CD8-positive, alpha-beta memory T cell (primary cell): Measurements from ENCODE around the gene SPINDOC. TPM values are rescaled to one million over a fixed set of nuclear protein-coding genes. Genes with fewer than 3 reads are reported as not detected.

Experiments used
- CTCF ChIA-PET: fragments of 350-600 bp; sonication (Branson Sonifier 250); formaldehyde crosslinking; loops from one replicate; lab custom pipeline; 2021; ENCODE audit warnings: antibody characterized with exemption; lab: Charles Lee
- POLR2A ChIA-PET: fragments of 350-600 bp; sonication (Branson Sonifier 250); formaldehyde crosslinking; loops from one replicate; lab custom pipeline; 2021; ENCODE audit warnings: antibody characterized with exemption; lab: Charles Lee
- DNase-seq, 5 donors: peaks; one replicate each; pipeline versions ENCODE4 v3.0.0 to v3.0.0-alpha.2; 2020 to 2022; ENCODE audit warnings: mixed read lengths in 1 of 5
- H3K27ac ChIP-seq: one replicate; pipeline ENCODE4 v1.7.0; 2013; ENCODE audit warnings: low read depth, mild to moderate bottlenecking, low read length, moderate library complexity
- H3K27me3 ChIP-seq: 2 replicates; pipeline ENCODE4 v1.7.0; 2013; ENCODE audit warnings: low read length, mild to moderate bottlenecking; ENCODE audit not compliant: insufficient read depth, poor library complexity, severe bottlenecking
- H3K36me3 ChIP-seq: 2 replicates; pipeline ENCODE4 v1.7.0; 2013; ENCODE audit warnings: mild to moderate bottlenecking, low read length, moderate library complexity; ENCODE audit not compliant: insufficient read depth
- H3K4me1 ChIP-seq: 2 replicates; pipeline ENCODE4 v1.7.0; 2013; ENCODE audit warnings: mild to moderate bottlenecking, low read length, moderate library complexity; ENCODE audit not compliant: insufficient read depth
- H3K4me3 ChIP-seq: 2 replicates; pipeline ENCODE4 v1.7.0; 2013; ENCODE audit warnings: mild to moderate bottlenecking, low read length
- H3K9me3 ChIP-seq: 2 replicates; pipeline ENCODE4 v1.7.0; 2013; ENCODE audit warnings: mild to moderate bottlenecking, low read length
- H3K27ac Mint-ChIP-seq, 8 donors: one replicate each; pipeline ENCODE4 v1.8.0; 2020 to 2021; ENCODE audit warnings: mixed read lengths in 8 of 8, mild to moderate bottlenecking in 6 of 8, inconsistent platforms in 3 of 8, moderate library complexity in 3 of 8
- H3K27me3 Mint-ChIP-seq, 2 donors: one replicate each; pipeline ENCODE4 v1.8.0; 2020 to 2021; ENCODE audit warnings: mixed read lengths in 2 of 2, mild to moderate bottlenecking in 1 of 2, moderate library complexity in 1 of 2
- H3K36me3 Mint-ChIP-seq, 3 donors: one replicate each; pipeline ENCODE4 v1.8.0; 2020 to 2021; ENCODE audit warnings: mixed read lengths in 3 of 3, inconsistent platforms in 1 of 3, mild to moderate bottlenecking in 1 of 3
- H3K4me1 Mint-ChIP-seq, 3 donors: one replicate each; pipeline ENCODE4 v1.8.0; 2020 to 2021; ENCODE audit warnings: mixed read lengths in 3 of 3, inconsistent platforms in 1 of 3, mild to moderate bottlenecking in 1 of 3
- H3K4me3 Mint-ChIP-seq, 7 donors: one replicate each; pipeline ENCODE4 v1.8.0; 2020 to 2021; ENCODE audit warnings: mixed read lengths in 7 of 7, mild to moderate bottlenecking in 6 of 7, moderate library complexity in 4 of 7, inconsistent platforms in 2 of 7
- H3K9me3 Mint-ChIP-seq, 5 donors: one replicate each; pipeline ENCODE4 v1.8.0; 2020 to 2022; ENCODE audit warnings: mixed read lengths in 5 of 5, mild to moderate bottlenecking in 3 of 5, moderate library complexity in 2 of 5, inconsistent platforms in 1 of 5
- polyA plus RNA-seq: library from polyadenylated mRNA; unstranded; fragments of 300-500 nt; fragmentation: Illumina TruSeq; gene quantifications from one replicate; pipeline ENCODE4 v1.2.3, GENCODE V29; 2021
- total RNA-seq, 2 experiments: library from RNA; stranded (reverse); gene quantifications; one replicate each; pipeline ENCODE4 v1.2.3, GENCODE V29; 2021

Gene SPINDOC
- total and polyA plus RNA-seq, 3 experiments from 2014 or later, result 1.4 to 41.4 (median 38.7) TPM

GRCh38 chr11:63837027-63837688 lies 23.9 kb downstream of the SPINDOC start:
- ChIA-PET CTCF (interaction anchor here (0.7 to 11.1 kb wide), 41 partner anchors 9 to 313 kb away, joined by 3 to 225 read pairs (median 6); partner anchors contain the start of genes COX8A, NAA40, OTUB1 and RCOR2), POLR2A (interaction anchor here (0.6 to 2.7 kb wide), 5 partner anchors 51 to 886 kb away, joined by 3 to 9 read pairs (median 6); partner anchors contain the start of genes NRXN2 and OTUB1)
- Histone ChIP-seq H3K9me3 (no peaks in the 10 kb centered on the region), H3K27ac (no peak overlapping the region), H3K4me3 (peak overlapping the region; percentile 56), H3K27me3 (no peaks in the 10 kb centered on the region), H3K36me3 (no peaks in the 10 kb centered on the region), H3K4me1 (peaks cover 25% of the 10 kb centered on the region)
- H3K4me3 Mint-ChIP-seq, result peak overlapping the region; percentile 61 to 76 (median 67)
- peaks cover 40 to 44% (median 42%) of the 10 kb centered on the region in 3 donors for H3K4me1 Mint-ChIP-seq
- peak overlapping the region; percentile 62 to 95 (median 89) for H3K27ac Mint-ChIP-seq
- no peaks in the 10 kb centered on the region for H3K9me3 Mint-ChIP-seq
- H3K36me3 Mint-ChIP-seq, result peaks cover 0 to 24% (median 0%) of the 10 kb centered on the region in 3 donors
- DNase-seq, result peak; percentile 57 to 82 (median 69)
- H3K27me3 Mint-ChIP-seq, result peaks cover 0 to 4% of the 10 kb centered on the region in 2 donors

- H3K27ac ChIP-seq, result peak overlapping the region; percentile 63
- no peaks in the 10 kb centered on the region for H3K36me3 ChIP-seq
- CTCF ChIA-PET, result interaction anchor here (0.7 to 11.1 kb wide), 35 partner anchors 9 to 313 kb away, joined by 3 to 225 read pairs (median 7); partner anchors contain the start of genes COX8A, NAA40, OTUB1 and RCOR2
- H3K4me3 Mint-ChIP-seq, result peak overlapping the region in 6 of 7 donors; percentile 65 to 92 (median 86)
- POLR2A ChIA-PET, result interaction anchor here (0.9 to 2.7 kb wide), 10 partner anchors 24 to 1110 kb away, joined by 3 to 9 read pairs (median 4); partner anchors contain the start of genes HNRNPUL2, OTUB1 and STIP1
- H3K4me3 ChIP-seq, result peak overlapping the region; percentile 56
- peaks cover 44 to 50% (median 48%) of the 10 kb centered on the region in 3 donors for H3K4me1 Mint-ChIP-seq
- H3K4me1 ChIP-seq, result peaks cover 31% of the 10 kb centered on the region
- no peaks in the 10 kb centered on the region for H3K9me3 ChIP-seq
- H3K27me3 Mint-ChIP-seq, result peaks cover 0 to 4% of the 10 kb centered on the region in 2 donors
- no peaks in the 10 kb centered on the region for H3K9me3 Mint-ChIP-seq
- H3K27ac Mint-ChIP-seq, result peak overlapping the region; percentile 62 to 95 (median 89)
- peak in 1 of 5 donors; percentile 47 for DNase-seq
- H3K36me3 Mint-ChIP-seq, result peaks cover 0 to 29% (median 2%) of the 10 kb centered on the region in 3 donors
- no peaks in the 10 kb centered on the region for H3K27me3 ChIP-seq
Measured at GRCh38 chr11:63837739-63838138, 24.5 kb downstream of the SPINDOC start.

- Histone ChIP-seq H3K4me3 (peak overlapping the region; percentile 56), H3K4me1 (peaks cover 36% of the 10 kb centered on the region), H3K27me3 (no peaks in the 10 kb centered on the region), H3K27ac (peak overlapping the region; percentile 63), H3K9me3 (no peaks in the 10 kb centered on the region), H3K36me3 (no peaks in the 10 kb centered on the region)
- Mint-ChIP-seq H3K4me1 (peaks cover 49 to 55% (median 53%) of the 10 kb centered on the region in 3 donors), H3K36me3 (peaks cover 0 to 34% (median 4%) of the 10 kb centered on the region in 3 donors), H3K4me3 (peak overlapping the region; percentile 81 to 96 (median 87)), H3K9me3 (no peaks in the 10 kb centered on the region), H3K27ac (peak overlapping the region; percentile 62 to 95 (median 89)), H3K27me3 (peaks cover 0 to 4% of the 10 kb centered on the region in 2 donors)
- DNase-seq, result peak in 2 of 5 donors; percentile 5 to 54
- ChIA-PET CTCF (interaction anchor here (0.7 to 11.1 kb wide), 30 partner anchors 10 to 312 kb away, joined by 3 to 225 read pairs (median 7); partner anchors contain the start of genes COX8A, NAA40, OTUB1 and RCOR2), POLR2A (interaction anchor here (0.7 to 2.7 kb wide), 15 partner anchors 10 to 1111 kb away, joined by 3 to 9 read pairs (median 4); partner anchors contain the start of genes HNRNPUL2, NAA40, OTUB1 and PRDX5)
Measured at GRCh38 chr11:63838150-63838677, 25.0 kb downstream of the SPINDOC start.

GRCh38 chr11:63838678-63839507 lies 25.6 kb downstream of the SPINDOC start, which contains the start of gene MARK2:
TSS of gene MARK2 (plus strand) at chr11:63839110. CDS start at chr11:63839507, 397 bp downstream.
- peaks cover 36% of the 10 kb centered on the region for H3K4me1 ChIP-seq

GRCh38 chr11:63839508-63840355 lies 26.5 kb downstream of the SPINDOC start:
- H3K9me3 Mint-ChIP-seq, result no peaks in the 10 kb centered on the region
- peaks cover 0 to 4% of the 10 kb centered on the region in 2 donors for H3K27me3 Mint-ChIP-seq
- peak overlapping the region; percentile 87 to 96 (median 90) for H3K4me3 Mint-ChIP-seq
- Histone ChIP-seq H3K27me3 (no peaks in the 10 kb centered on the region), H3K4me3 (peak overlapping the region; percentile 44), H3K27ac (peak overlapping the region; percentile 80), H3K9me3 (no peaks in the 10 kb centered on the region), H3K4me1 (peaks cover 38% of the 10 kb centered on the region), H3K36me3 (no peaks in the 10 kb centered on the region)
- H3K4me1 Mint-ChIP-seq, result peaks cover 61 to 69% (median 68%) of the 10 kb centered on the region in 3 donors
- H3K36me3 Mint-ChIP-seq, result peaks cover 0 to 48% (median 7%) of the 10 kb centered on the region in 3 donors
- peak in 1 of 5 donors; percentile 7 for DNase-seq
- peak overlapping the region; percentile 44 to 96 (median 91) for H3K27ac Mint-ChIP-seq
- ChIA-PET CTCF (interaction anchor here (2.6 to 11.1 kb wide), 3 partner anchors 44 to 108 kb away, joined by 7 to 225 read pairs (median 21); partner anchors contain the start of gene NAA40), POLR2A (interaction anchor here (0.6 to 2.7 kb wide), 5 partner anchors 15 to 478 kb away, joined by 3 to 8 read pairs (median 4); partner anchors contain the start of genes NAA40 and PRDX5)

More at GRCh38 chr11:63838678-63839507, 25.6 kb downstream of the SPINDOC start, which contains the start of gene MARK2:
- ChIA-PET CTCF (interaction anchor here (0.9 to 11.1 kb wide), 18 partner anchors 12 to 312 kb away, joined by 3 to 225 read pairs (median 16); partner anchors contain the start of genes NAA40, RCOR2 and ZFTA), POLR2A (interaction anchor here (0.5 to 2.7 kb wide), 15 partner anchors 10 to 1111 kb away, joined by 3 to 9 read pairs (median 4); partner anchors contain the start of genes HNRNPUL2, NAA40, OTUB1 and PRDX5)
- peaks cover 0 to 39% (median 6%) of the 10 kb centered on the region in 3 donors for H3K36me3 Mint-ChIP-seq
- H3K27ac ChIP-seq, result peak within 1 kb of the TSS; percentile 80
- peak within 1 kb of the TSS; percentile 88 to 96 (median 92) for H3K4me3 Mint-ChIP-seq
- no peaks in the 10 kb centered on the region for H3K9me3 ChIP-seq
- H3K4me3 ChIP-seq, result peak within 1 kb of the TSS; percentile 56
- H3K9me3 Mint-ChIP-seq, result no peaks in the 10 kb centered on the region
- peak; percentile 99 to 100 (median 100) for DNase-seq
- no peaks in the 10 kb centered on the region for H3K36me3 ChIP-seq
- peaks cover 0 to 4% of the 10 kb centered on the region in 2 donors for H3K27me3 Mint-ChIP-seq
- peaks cover 54 to 61% (median 60%) of the 10 kb centered on the region in 3 donors for H3K4me1 Mint-ChIP-seq
- peak within 1 kb of the TSS; percentile 79 to 96 (median 92) for H3K27ac Mint-ChIP-seq
- no peaks in the 10 kb centered on the region for H3K27me3 ChIP-seq

- Mint-ChIP-seq H3K4me1 (peaks cover 68 to 77% (median 76%) of the 10 kb centered on the region in 3 donors), H3K4me3 (peak overlapping the region; percentile 87 to 96 (median 90)), H3K27ac (peak overlapping the region; percentile 44 to 96 (median 91)), H3K9me3 (no peaks in the 10 kb centered on the region), H3K27me3 (peaks cover 0 to 4% of the 10 kb centered on the region in 2 donors), H3K36me3 (peaks cover 0 to 55% (median 7%) of the 10 kb centered on the region in 3 donors)
- ChIA-PET CTCF (interaction anchor here (1.5 to 11.1 kb wide), 3 partner anchors 66 to 108 kb away, joined by 3 to 225 read pairs (median 21); partner anchors contain the start of gene NAA40), POLR2A (interaction anchor here (0.6 kb wide), 2 partner anchors 14 to 34 kb away, joined by 3 read pairs; no protein-coding TSS in a partner anchor)
- peaks cover 46% of the 10 kb centered on the region for H3K4me1 ChIP-seq
- H3K27me3 ChIP-seq, result no peaks in the 10 kb centered on the region
- H3K9me3 ChIP-seq, result no peaks in the 10 kb centered on the region
- peak in 2 of 5 donors; percentile 27 to 30 for DNase-seq
- H3K27ac ChIP-seq, result peak overlapping the region; percentile 80
- peak overlapping the region; percentile 44 for H3K4me3 ChIP-seq
- H3K36me3 ChIP-seq, result no peaks in the 10 kb centered on the region
Measured at GRCh38 chr11:63840356-63841060, 27.3 kb downstream of the SPINDOC start.
